Measurements from ENCODE around the gene BACH2. TPM values are rescaled to one million over a fixed set of nuclear protein-coding genes. Genes with fewer than 3 reads are reported as not detected.

BACH2 gene
- total RNA-seq, 6 donors from 2014 or later: 3.1 to 6.8 (median 5.3) TPM

- DNase-seq: no peak
- peaks cover 8 to 33% (median 28%) of the 10 kb centered on the region in 4 donors for H3K4me1 ChIP-seq
- WGBS, 2 donors: 95 to 96% methylated on average over 3 of the region's 3 CpGs
- H3K27me3 ChIP-seq: no peaks in the 10 kb centered on the region
- no peaks in the 10 kb centered on the region for H3K36me3 ChIP-seq
- H3K27ac ChIP-seq: no peak overlapping the region
- no peak overlapping the region for H3K4me3 ChIP-seq
- TF ChIP-seq CTCF (IDR thresholded peaks at IDR 0.05): no peak
- no peak for TF ChIP-seq POLR2A (IDR thresholded peaks at IDR 0.05)
- no peak for TF ChIP-seq EP300 (IDR thresholded peaks at IDR 0.05)
- TF ChIP-seq POLR2AphosphoS5 (IDR thresholded peaks at IDR 0.05): no peak
- peaks cover 0 to 4% (median 0%) of the 10 kb centered on the region in 4 donors for H3K9me3 ChIP-seq
- ATAC-seq (ENCODE audit: low FRiP score in 2 of 2): no peak
Measured at GRCh38 chr6:90100059-90100665, 196.5 kb downstream of the BACH2 start.

- WGBS, 2 donors: 49 to 53% methylated on average over 6 of the region's 6 CpGs
- peaks cover 8 to 29% (median 26%) of the 10 kb centered on the region in 4 donors for H3K4me1 ChIP-seq
- H3K36me3 ChIP-seq: no peaks in the 10 kb centered on the region
- H3K27me3 ChIP-seq: no peaks in the 10 kb centered on the region
- H3K27ac ChIP-seq: peak overlapping the region; percentile 37 to 78 (median 60)
- peaks cover 0 to 4% (median 0%) of the 10 kb centered on the region in 4 donors for H3K9me3 ChIP-seq
- ATAC-seq (ENCODE audit: low FRiP score in 2 of 2): peak in 1 of 2 donors; percentile 67
- TF ChIP-seq POLR2AphosphoS5 (IDR thresholded peaks at IDR 0.05) (no peak), CTCF (IDR thresholded peaks at IDR 0.05) (no peak), EP300 (IDR thresholded peaks at IDR 0.05) (no peak), POLR2A (IDR thresholded peaks at IDR 0.05) (no peak)
- no peak for DNase-seq
- H3K4me3 ChIP-seq: no peak overlapping the region
Measured at GRCh38 chr6:90098627-90099026, 198.0 kb downstream of the BACH2 start.

GRCh38 chr6:90098001-90098531 is 198.6 kb downstream of the BACH2 start:
- TF ChIP-seq CTCF (IDR thresholded peaks at IDR 0.05): peak in 5 of 6 experiments; percentile 15 to 35 (median 19)
- no peak for TF ChIP-seq POLR2A (IDR thresholded peaks at IDR 0.05)
- TF ChIP-seq EP300 (IDR thresholded peaks at IDR 0.05): peak in 2 of 4 donors; percentile 8 to 43
- no peak for TF ChIP-seq POLR2AphosphoS5 (IDR thresholded peaks at IDR 0.05)
- DNase-seq: no peak
- H3K4me1 ChIP-seq: peaks cover 8 to 26% (median 23%) of the 10 kb centered on the region in 4 donors
- WGBS, 2 donors: 35 to 44% methylated on average over 4 of the region's 4 CpGs
- no peaks in the 10 kb centered on the region for H3K27me3 ChIP-seq
- H3K27ac ChIP-seq: peak overlapping the region; percentile 37 to 78 (median 60)
- H3K9me3 ChIP-seq: peaks cover 0 to 4% (median 0%) of the 10 kb centered on the region in 4 donors
- ATAC-seq (ENCODE audit: low FRiP score in 2 of 2): peak; percentile 75 to 95
- H3K36me3 ChIP-seq: no peaks in the 10 kb centered on the region
- H3K4me3 ChIP-seq: no peak overlapping the region

GRCh38 chr6:90097356-90097755 is 199.3 kb downstream of the BACH2 start:
- H3K27ac ChIP-seq: peak overlapping the region in 2 of 4 donors; percentile 50 to 71
- ATAC-seq (ENCODE audit: low FRiP score in 2 of 2) (no peak), DNase-seq (no peak)
- no peaks in the 10 kb centered on the region for H3K36me3 ChIP-seq
- TF ChIP-seq POLR2A (IDR thresholded peaks at IDR 0.05) (no peak), POLR2AphosphoS5 (IDR thresholded peaks at IDR 0.05) (no peak), EP300 (IDR thresholded peaks at IDR 0.05) (no peak), CTCF (IDR thresholded peaks at IDR 0.05) (no peak)
- H3K27me3 ChIP-seq: no peaks in the 10 kb centered on the region
- 63 to 64% methylated on average over 7 of the region's 7 CpGs for WGBS, 2 donors
- H3K4me3 ChIP-seq: no peak overlapping the region
- H3K9me3 ChIP-seq: peaks cover 0 to 4% (median 0%) of the 10 kb centered on the region in 4 donors
- H3K4me1 ChIP-seq: peaks cover 8 to 26% (median 21%) of the 10 kb centered on the region in 4 donors

All from upper lobe of left lung (tissue), 6 donors.